ENCODE measurements around the gene EFCAB14. TPM values are rescaled to one million over a fixed set of nuclear protein-coding genes. Genes with fewer than 3 reads are reported as not detected.

EFCAB14 gene
- total RNA-seq, 8 experiments from 2014 or later, result 14.5 to 56.9 (median 31.0) TPM

DNA sequence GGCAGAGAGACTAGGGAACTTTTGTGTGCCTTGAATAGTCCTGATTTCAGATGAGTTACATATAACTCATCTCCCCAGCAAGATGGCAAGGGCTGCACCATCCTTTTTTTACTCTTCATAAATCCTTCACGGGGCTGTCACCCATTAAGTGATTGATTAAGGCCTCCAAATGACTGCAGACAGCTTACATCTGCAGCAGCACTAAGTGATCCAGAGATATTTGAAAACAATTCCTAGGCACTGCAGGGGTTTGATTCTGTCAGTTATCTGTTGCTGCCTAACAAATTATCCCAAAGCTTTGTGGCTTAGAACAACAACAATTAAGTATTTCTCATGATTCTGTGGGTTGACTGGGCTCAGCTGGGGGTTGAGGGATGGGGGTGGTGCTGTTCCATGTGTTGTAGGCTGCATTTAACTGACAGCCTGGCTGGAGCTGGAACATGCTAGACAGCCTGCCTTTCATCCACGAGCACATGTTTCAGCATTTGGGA, 27.9 kb downstream of the EFCAB14 start:
- ATAC-seq (replicated peaks in 6 of 8), result peak in 4 of 8 experiments; percentile 24 to 66 (median 55)
- 39 to 83% (median 63%) methylated on average over 1 to 2 of the region's 2 CpGs; no CpG with 5 or more reads in 3 of the 10 experiments for WGBS, 10 experiments
- in situ Hi-C loops (cut with MboI; ENCODE audit: low pct_unique_long_range_greater_than_20kb in 2 of 9, low sequenced_read_pairs in 9 of 9, unreplicated experiment in 9 of 9), result no loop called here
- H3K4me1 ChIP-seq (replicated peaks in 1 of 2), result peaks cover 17 to 21% of the 10 kb centered on the region in 2 donors
- H3K4me3 ChIP-seq, result no peak overlapping the region
- no peak overlapping the region for H3K27ac ChIP-seq

DNA sequence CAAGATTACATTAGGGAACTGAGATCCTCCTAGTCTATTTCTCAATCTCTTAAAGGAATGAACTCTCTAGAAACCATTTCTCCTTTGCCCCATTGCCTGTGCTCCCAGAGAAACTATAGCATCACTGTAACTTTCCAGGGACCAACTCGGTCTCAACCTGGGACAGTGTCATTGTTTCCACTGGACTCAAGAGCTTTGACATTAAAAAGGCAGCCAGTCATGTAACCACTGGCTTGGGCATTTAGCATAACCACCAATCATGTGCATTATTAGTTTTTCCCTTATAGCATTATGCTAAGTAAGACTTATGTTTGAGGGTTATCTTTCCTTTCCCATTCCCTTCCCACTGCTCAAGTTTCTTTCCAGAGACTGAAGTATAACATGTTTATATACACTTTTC, 29.0 kb downstream of the EFCAB14 start:
- Histone ChIP-seq H3K27ac (no peak overlapping the region), H3K4me1 (replicated peaks in 1 of 2) (peaks cover 17 to 21% of the 10 kb centered on the region in 2 donors), H3K4me3 (no peak overlapping the region)
- WGBS, 10 experiments, result 36 to 100% (median 91%) methylated on average over 1 of the region's 1 CpG; no CpG with 5 or more reads in 3 of the 10 experiments
- in situ Hi-C loops (cut with MboI; ENCODE audit: low pct_unique_long_range_greater_than_20kb in 2 of 9, low sequenced_read_pairs in 9 of 9, unreplicated experiment in 9 of 9), result no loop called here
- ATAC-seq (replicated peaks in 6 of 8), result peak in 2 of 8 experiments; percentile 18 to 38

DNA sequence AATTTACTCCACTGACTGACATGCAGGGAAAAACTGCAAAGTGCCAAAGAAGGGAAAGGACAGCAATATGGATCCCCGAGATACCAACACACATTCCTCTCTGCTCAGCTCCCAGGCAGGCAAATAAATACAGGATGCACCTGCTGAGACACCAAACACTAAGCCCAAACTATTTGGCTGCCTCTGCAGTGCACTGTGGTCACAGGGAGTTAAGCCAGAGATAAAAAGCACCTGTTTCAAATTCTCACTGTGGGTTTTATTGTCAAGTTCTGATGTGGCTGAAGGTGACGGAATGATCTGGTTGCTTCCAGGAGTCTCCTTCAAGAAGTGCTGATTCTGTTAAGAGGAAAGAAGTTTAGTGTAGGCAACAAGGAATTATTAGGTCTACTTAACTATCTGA, 29.6 kb downstream of the EFCAB14 start:
- no peak for ATAC-seq (replicated peaks in 6 of 8)
- in situ Hi-C loops (cut with MboI; ENCODE audit: low pct_unique_long_range_greater_than_20kb in 2 of 9, low sequenced_read_pairs in 9 of 9, unreplicated experiment in 9 of 9), result no loop called here
- H3K4me1 ChIP-seq (replicated peaks in 1 of 2), result peaks cover 17 to 21% of the 10 kb centered on the region in 2 donors
- 92 to 100% (median 100%) methylated on average over 1 to 2 of the region's 2 CpGs; no CpG with 5 or more reads in 5 of the 10 experiments for WGBS, 10 experiments
- H3K27ac ChIP-seq, result no peak overlapping the region
- no peak overlapping the region for H3K4me3 ChIP-seq

- WGBS, 10 experiments, result 63 to 100% (median 97%) methylated on average over 1 to 9 of the region's 9 CpGs
- no peak overlapping the region for H3K27ac ChIP-seq
- in situ Hi-C loops (cut with MboI; ENCODE audit: low pct_unique_long_range_greater_than_20kb in 2 of 9, low sequenced_read_pairs in 9 of 9, unreplicated experiment in 9 of 9), result no loop called here
Observed at GRCh38 chr1:46687921-46688509, 30.9 kb downstream of the EFCAB14 start.

DNA sequence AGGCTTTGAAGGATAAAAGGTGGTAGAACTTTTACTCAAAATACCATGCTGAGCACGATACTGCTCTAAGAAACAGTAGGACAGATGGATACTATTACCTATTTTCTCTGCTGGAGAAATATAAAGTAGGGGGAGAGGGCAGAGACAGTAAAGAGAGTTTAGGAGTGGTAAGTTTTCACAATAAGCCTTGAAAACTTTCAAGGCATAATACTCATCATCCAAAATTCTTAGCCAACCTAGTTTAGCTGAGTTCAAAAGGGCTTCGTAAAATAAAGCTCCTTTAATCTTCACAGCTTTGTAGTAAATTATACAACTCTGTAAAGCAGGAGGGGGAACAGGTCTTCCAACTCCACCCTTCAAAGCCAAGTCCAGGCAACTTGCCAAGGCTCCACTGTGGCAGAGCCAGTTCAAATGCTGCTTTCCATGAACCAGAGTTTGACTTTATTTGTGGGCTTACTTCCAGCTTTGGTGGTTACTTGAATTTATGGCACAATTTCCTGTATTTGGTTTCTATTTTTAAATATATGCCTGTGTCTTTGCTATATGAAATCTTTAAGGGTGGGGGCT, 31.7 kb downstream of the EFCAB14 start:
- ATAC-seq (replicated peaks in 6 of 8), result peak in 3 of 8 experiments; percentile 35 to 75 (median 66)
- H3K4me3 ChIP-seq, result no peak overlapping the region
- H3K4me1 ChIP-seq (replicated peaks in 1 of 2), result peaks cover 11 to 12% of the 10 kb centered on the region in 2 donors
- no peak overlapping the region for H3K27ac ChIP-seq
- 52 to 100% (median 87%) methylated on average over 1 to 2 of the region's 2 CpGs for WGBS, 10 experiments
- in situ Hi-C loops (cut with MboI; ENCODE audit: low pct_unique_long_range_greater_than_20kb in 2 of 9, low sequenced_read_pairs in 9 of 9, unreplicated experiment in 9 of 9), result no loop called here

More at GRCh38 chr1:46687921-46688509, 30.9 kb downstream of the EFCAB14 start:
- no peak overlapping the region for H3K4me3 ChIP-seq
- peaks cover 17 to 19% of the 10 kb centered on the region in 2 donors for H3K4me1 ChIP-seq (replicated peaks in 1 of 2)
- no peak for ATAC-seq (replicated peaks in 6 of 8)

DNA sequence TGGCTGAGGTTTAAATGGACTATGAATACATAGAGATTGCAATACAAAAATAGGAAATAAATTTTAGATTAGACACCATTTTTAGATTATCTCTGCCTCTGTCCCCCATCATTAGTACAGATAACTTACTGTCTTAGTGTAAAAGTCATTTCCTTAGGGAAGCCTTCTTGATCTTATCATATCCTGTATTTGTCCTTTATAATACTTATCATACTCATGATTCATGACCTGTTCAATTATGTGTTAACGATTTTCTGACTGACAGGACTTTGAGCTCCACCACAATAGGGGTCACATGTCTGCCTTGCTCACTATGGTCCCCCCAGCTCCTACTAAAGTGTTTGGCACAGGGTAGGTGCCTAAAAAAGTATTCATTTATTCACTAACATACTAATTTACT, 32.7 kb downstream of the EFCAB14 start:
- in situ Hi-C loops (cut with MboI; ENCODE audit: low pct_unique_long_range_greater_than_20kb in 2 of 9, low sequenced_read_pairs in 9 of 9, unreplicated experiment in 9 of 9), result no loop called here
- Histone ChIP-seq H3K4me1 (replicated peaks in 1 of 2) (peaks cover 3 to 5% of the 10 kb centered on the region in 2 donors), H3K4me3 (no peak overlapping the region), H3K27ac (no peak overlapping the region)
- ATAC-seq (replicated peaks in 6 of 8), result no peak
- WGBS, 10 experiments, result 50 to 100% (median 95%) methylated on average over 1 of the region's 1 CpG; no CpG with 5 or more reads in 2 of the 10 experiments

GRCh38 chr1:46684670-46685069, 34.2 kb downstream of the EFCAB14 start:
- Histone ChIP-seq H3K27ac (no peak overlapping the region), H3K4me1 (replicated peaks in 1 of 2) (peaks cover 0 to 3% of the 10 kb centered on the region in 2 donors), H3K4me3 (no peak overlapping the region)
- 90 to 100% (median 100%) methylated on average over 1 to 2 of the region's 2 CpGs for WGBS, 10 experiments
- ATAC-seq (replicated peaks in 6 of 8), result no peak
- in situ Hi-C loops (cut with MboI; ENCODE audit: low pct_unique_long_range_greater_than_20kb in 2 of 9, low sequenced_read_pairs in 9 of 9, unreplicated experiment in 9 of 9), result no loop called here

DNA sequence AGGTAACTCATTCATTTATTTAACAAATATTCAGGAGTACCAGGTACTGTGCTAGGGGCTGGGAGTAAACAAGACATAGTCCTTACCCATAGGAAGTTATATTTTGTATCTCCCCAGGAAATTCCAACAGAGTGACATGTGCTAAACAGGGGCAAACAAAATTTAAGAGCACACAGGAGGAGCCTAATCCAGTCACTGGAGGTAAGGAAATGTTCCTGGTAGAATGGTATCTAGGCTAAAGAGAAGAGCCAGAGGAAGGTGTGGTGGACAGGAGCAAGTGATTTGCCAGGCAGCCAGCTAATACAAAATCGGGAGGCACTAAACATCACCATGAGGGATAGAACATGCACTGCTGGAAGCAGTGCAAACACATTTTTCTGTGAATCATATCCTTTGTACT, 36.9 kb downstream of the EFCAB14 start:
- H3K4me3 ChIP-seq, result no peak overlapping the region
- H3K27ac ChIP-seq, result no peak overlapping the region
- peaks cover 0 to 3% of the 10 kb centered on the region in 2 donors for H3K4me1 ChIP-seq (replicated peaks in 1 of 2)
- WGBS, 10 experiments, result 44 to 86% (median 79%) methylated on average over 1 of the region's 1 CpG; no CpG with 5 or more reads in 6 of the 10 experiments
- in situ Hi-C loops (cut with MboI; ENCODE audit: low pct_unique_long_range_greater_than_20kb in 2 of 9, low sequenced_read_pairs in 9 of 9, unreplicated experiment in 9 of 9), result no loop called here
- no peak for ATAC-seq (replicated peaks in 6 of 8)

DNA sequence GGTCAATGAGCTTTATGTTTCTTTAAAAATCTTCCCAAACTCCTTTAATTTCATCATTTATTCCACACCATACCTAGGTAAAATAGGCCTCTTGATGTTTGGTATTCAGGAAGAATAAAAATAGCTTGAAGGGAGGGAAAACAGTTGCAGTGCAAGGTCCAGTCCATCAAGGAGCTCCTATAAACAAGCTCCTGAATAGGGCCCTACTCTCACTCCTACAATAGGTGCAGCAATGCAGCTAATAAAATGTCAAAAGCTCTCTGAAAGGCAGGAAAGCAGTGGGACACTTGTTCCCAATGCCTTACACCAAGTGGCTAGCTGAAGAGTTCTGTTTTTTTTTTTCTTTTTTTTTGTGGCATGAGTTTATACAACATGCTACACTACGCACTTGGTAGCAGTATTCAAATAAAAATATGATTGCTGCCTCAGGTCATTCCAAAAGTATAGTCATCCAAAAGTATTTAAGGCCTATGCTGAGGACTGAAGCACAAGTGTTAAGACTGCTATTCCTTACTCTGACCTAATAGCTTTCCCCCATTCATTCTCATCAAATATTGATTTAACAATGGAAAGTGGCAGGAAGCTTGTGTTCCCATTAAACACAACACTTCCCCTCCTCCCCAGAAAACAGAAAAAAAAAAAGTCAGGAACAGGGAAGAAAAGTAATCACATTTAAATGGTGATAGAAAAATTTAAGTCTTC, 37.4 kb downstream of the EFCAB14 start:
- WGBS, 10 experiments, result 88 to 100% (median 100%) methylated on average over 1 of the region's 1 CpG; no CpG with 5 or more reads in 3 of the 10 experiments
- in situ Hi-C loops (cut with MboI; ENCODE audit: low pct_unique_long_range_greater_than_20kb in 2 of 9, low sequenced_read_pairs in 9 of 9, unreplicated experiment in 9 of 9), result no loop called here
- Histone ChIP-seq H3K4me3 (no peak overlapping the region), H3K4me1 (replicated peaks in 1 of 2) (peaks cover 0 to 3% of the 10 kb centered on the region in 2 donors), H3K27ac (no peak overlapping the region)
- no peak for ATAC-seq (replicated peaks in 6 of 8)

- 90 to 100% (median 98%) methylated on average over 1 to 6 of the region's 6 CpGs for WGBS, 10 experiments
- in situ Hi-C loops (cut with MboI; ENCODE audit: low pct_unique_long_range_greater_than_20kb in 2 of 9, low sequenced_read_pairs in 9 of 9, unreplicated experiment in 9 of 9), result no loop called here
- no peak for ATAC-seq (replicated peaks in 6 of 8)
- Histone ChIP-seq H3K27ac (no peak overlapping the region), H3K4me3 (no peak overlapping the region), H3K4me1 (replicated peaks in 1 of 2) (peaks cover 0 to 6% of the 10 kb centered on the region in 2 donors)
Observed at GRCh38 chr1:46679789-46680573, 38.9 kb downstream of the EFCAB14 start.

DNA sequence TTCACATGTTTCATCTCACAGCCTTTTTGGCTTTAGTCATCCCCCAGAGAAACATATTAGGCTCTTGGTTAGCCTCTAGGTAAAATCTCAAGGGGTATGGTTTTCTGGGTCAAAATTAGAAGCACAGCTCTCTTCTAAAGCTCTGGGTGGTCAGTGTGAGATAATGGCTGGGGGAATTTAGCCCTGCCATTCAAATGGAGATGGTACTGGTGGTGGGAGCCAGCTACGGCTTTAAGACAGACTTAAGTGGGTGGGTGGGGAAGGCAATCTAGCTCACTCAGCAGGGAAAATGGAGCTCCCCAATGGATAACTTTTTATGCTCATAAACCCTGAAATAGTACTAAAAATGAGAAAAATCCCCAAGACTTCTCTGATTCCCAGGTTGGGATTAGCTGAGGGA, 41.6 kb downstream of the EFCAB14 start:
- 50 to 100% (median 83%) methylated on average over 1 of the region's 1 CpG; no CpG with 5 or more reads in 5 of the 10 experiments for WGBS, 10 experiments
- peaks cover 0 to 6% of the 10 kb centered on the region in 2 donors for H3K4me1 ChIP-seq (replicated peaks in 1 of 2)
- in situ Hi-C loops (cut with MboI; ENCODE audit: low pct_unique_long_range_greater_than_20kb in 2 of 9, low sequenced_read_pairs in 9 of 9, unreplicated experiment in 9 of 9), result no loop called here
- ATAC-seq (replicated peaks in 6 of 8), result no peak
- no peak overlapping the region for H3K27ac ChIP-seq
- H3K4me3 ChIP-seq, result no peak overlapping the region

DNA sequence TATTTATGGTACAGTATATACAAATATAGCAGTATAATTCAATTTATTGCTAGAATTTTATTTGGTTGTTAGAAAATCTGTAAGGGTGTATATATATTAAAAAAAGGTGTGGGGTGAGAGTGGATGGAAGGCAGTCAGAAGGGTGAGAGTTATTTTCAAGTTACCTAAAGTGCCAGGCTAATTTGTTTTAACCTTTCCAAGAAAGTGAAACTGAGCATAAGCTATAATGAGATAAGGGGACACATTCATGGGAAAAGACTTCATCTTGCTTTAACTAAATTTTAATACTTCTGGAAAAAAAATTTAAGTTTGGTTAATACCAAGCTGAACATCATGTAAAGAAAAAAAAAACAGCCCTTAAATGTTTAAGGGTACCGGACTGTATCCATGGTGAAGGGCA, 42.4 kb downstream of the EFCAB14 start:
- Histone ChIP-seq H3K4me1 (replicated peaks in 1 of 2) (peaks cover 0 to 3% of the 10 kb centered on the region in 2 donors), H3K27ac (no peak overlapping the region), H3K4me3 (no peak overlapping the region)
- ATAC-seq (replicated peaks in 6 of 8), result no peak
- in situ Hi-C loops (cut with MboI; ENCODE audit: low pct_unique_long_range_greater_than_20kb in 2 of 9, low sequenced_read_pairs in 9 of 9, unreplicated experiment in 9 of 9), result no loop called here
- 63 to 100% (median 92%) methylated on average over 1 of the region's 1 CpG; no CpG with 5 or more reads in 2 of the 10 experiments for WGBS, 10 experiments

Data from motor neuron (in vitro differentiated cells).